ENCODE data around the gene ANKRD11.

- TF ChIP-seq POLR2AphosphoS5 (IDR thresholded peaks at IDR 0.05; ENCODE audit: low read depth, low read length) (no peak), SIN3A (IDR thresholded peaks at IDR 0.05; ENCODE audit: borderline replicate concordance, insufficient read depth, low read length) (no peak), TAF1 (IDR thresholded peaks at IDR 0.05; ENCODE audit: borderline replicate concordance, insufficient read depth, low read length) (no peak), FOXP2 (optimal IDR thresholded peaks at IDR 0.05; ENCODE audit: borderline replicate concordance, extremely low read depth, extremely low read length, insufficient read depth) (no peak)
- TF ChIP-seq, protein P1, sequence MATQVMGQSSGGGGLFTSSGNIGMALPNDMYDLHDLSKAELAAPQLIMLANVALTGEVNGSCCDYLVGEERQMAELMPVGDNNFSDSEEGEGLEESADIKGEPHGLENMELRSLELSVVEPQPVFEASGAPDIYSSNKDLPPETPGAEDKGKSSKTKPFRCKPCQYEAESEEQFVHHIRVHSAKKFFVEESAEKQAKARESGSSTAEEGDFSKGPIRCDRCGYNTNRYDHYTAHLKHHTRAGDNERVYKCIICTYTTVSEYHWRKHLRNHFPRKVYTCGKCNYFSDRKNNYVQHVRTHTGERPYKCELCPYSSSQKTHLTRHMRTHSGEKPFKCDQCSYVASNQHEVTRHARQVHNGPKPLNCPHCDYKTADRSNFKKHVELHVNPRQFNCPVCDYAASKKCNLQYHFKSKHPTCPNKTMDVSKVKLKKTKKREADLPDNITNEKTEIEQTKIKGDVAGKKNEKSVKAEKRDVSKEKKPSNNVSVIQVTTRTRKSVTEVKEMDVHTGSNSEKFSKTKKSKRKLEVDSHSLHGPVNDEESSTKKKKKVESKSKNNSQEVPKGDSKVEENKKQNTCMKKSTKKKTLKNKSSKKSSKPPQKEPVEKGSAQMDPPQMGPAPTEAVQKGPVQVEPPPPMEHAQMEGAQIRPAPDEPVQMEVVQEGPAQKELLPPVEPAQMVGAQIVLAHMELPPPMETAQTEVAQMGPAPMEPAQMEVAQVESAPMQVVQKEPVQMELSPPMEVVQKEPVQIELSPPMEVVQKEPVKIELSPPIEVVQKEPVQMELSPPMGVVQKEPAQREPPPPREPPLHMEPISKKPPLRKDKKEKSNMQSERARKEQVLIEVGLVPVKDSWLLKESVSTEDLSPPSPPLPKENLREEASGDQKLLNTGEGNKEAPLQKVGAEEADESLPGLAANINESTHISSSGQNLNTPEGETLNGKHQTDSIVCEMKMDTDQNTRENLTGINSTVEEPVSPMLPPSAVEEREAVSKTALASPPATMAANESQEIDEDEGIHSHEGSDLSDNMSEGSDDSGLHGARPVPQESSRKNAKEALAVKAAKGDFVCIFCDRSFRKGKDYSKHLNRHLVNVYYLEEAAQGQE (IDR thresholded peaks at IDR 0.05; ENCODE audit: insufficient read depth in 1 of 2, low read depth in 2 of 2, low read length in 2 of 2) = no peak
Measured at GRCh38 chr16:89426736-89427530, 63.4 kb downstream of the ANKRD11 start.
